Activated B cell treated with CpG ODN at 0.5 μM for 24 hours (primary cell): ENCODE results near the gene PAFAH2. TPM values are rescaled to one million over a fixed set of nuclear protein-coding genes. Genes with fewer than 3 reads are reported as not detected.

ENCODE experiments used
- ATAC-seq: fragments of 200-7000 bp; cut with Tn5 transposase; one replicate; pipeline ENCODE4 v1.10.0; 2021; ENCODE audit warnings: low read depth, mild to moderate bottlenecking, moderate library complexity
- CTCF ChIA-PET: fragments of 350-600 bp; sonication (Branson Sonifier 250); formaldehyde crosslinking; loops from one replicate; lab custom pipeline; 2021; ENCODE audit warnings: antibody characterized with exemption; lab: Charles Lee
- POLR2A ChIA-PET: fragments of 350-600 bp; sonication (Branson Sonifier 250); formaldehyde crosslinking; loops from one replicate; lab custom pipeline; 2021; ENCODE audit warnings: antibody characterized with exemption; lab: Charles Lee
- DNase-seq: peaks from one replicate; pipeline ENCODE4 v3.0.0; 2022
- H3K27ac Mint-ChIP-seq: one replicate; pipeline ENCODE4 v1.8.0; 2020; ENCODE audit warnings: mixed read lengths
- H3K27me3 Mint-ChIP-seq: one replicate; pipeline ENCODE4 v1.8.0; 2021; ENCODE audit warnings: mixed read lengths
- H3K36me3 Mint-ChIP-seq: one replicate; pipeline ENCODE4 v1.8.0; 2021; ENCODE audit warnings: low read depth, mixed read lengths
- H3K4me1 Mint-ChIP-seq: one replicate; pipeline ENCODE4 v1.8.0; 2021; ENCODE audit warnings: mixed read lengths
- H3K4me3 Mint-ChIP-seq: one replicate; pipeline ENCODE4 v1.8.0; 2020; ENCODE audit warnings: mild to moderate bottlenecking, mixed read lengths
- H3K9me3 Mint-ChIP-seq: one replicate; pipeline ENCODE4 v1.8.0; 2020; ENCODE audit warnings: mixed read lengths
- CTCF ChIP-seq: fragments of 200-600 bp; IDR thresholded peaks from one replicate; pipeline ENCODE4 v1.8.0; 2022; ENCODE audit warnings: antibody characterized with exemption, mild to moderate bottlenecking
- intact Hi-C: fragments of 100-400 bp; cut with micrococcal nuclease; formaldehyde crosslinking; loops from one replicate; pipeline ENCODE4 v1.15.1; 2024
- total RNA-seq: library from RNA; stranded (reverse); gene quantifications from 2 replicates; pipeline ENCODE4 v1.2.3, GENCODE V29; 2022

Gene PAFAH2
- total RNA-seq, 1 donor from 2014 or later = 5.4 TPM

- intact Hi-C loops = no loop called here
- DNase-seq (no peak), ATAC-seq (no peak)
- Mint-ChIP-seq H3K27me3 (peaks cover 19% of the 10 kb centered on the region), H3K4me3 (no peak overlapping the region), H3K27ac (no peak overlapping the region), H3K36me3 (peaks cover 3% of the 10 kb centered on the region), H3K9me3 (no peaks in the 10 kb centered on the region), H3K4me1 (peaks cover 11% of the 10 kb centered on the region)
- ChIA-PET POLR2A (interaction anchor here (0.5 kb wide), 1 partner anchor 352 kb away, joined by 8 read pairs; no protein-coding TSS in a partner anchor), CTCF (no interaction called here)
- no peak for TF ChIP-seq CTCF
Measured at GRCh38 chr1:26031196-26031595, 33.3 kb upstream of the PAFAH2 start.

GRCh38 chr1:26029864-26030481 lies 32.1 kb upstream of the PAFAH2 start:
- intact Hi-C loops = no loop called here
- no peak for TF ChIP-seq CTCF
- Mint-ChIP-seq H3K9me3 (no peaks in the 10 kb centered on the region), H3K27me3 (peaks cover 19% of the 10 kb centered on the region), H3K4me3 (no peak overlapping the region), H3K36me3 (no peaks in the 10 kb centered on the region), H3K4me1 (peaks cover 7% of the 10 kb centered on the region), H3K27ac (no peak overlapping the region)
- ATAC-seq = no peak
- ChIA-PET POLR2A (no interaction called here), CTCF (no interaction called here)
- DNase-seq = no peak

DNA sequence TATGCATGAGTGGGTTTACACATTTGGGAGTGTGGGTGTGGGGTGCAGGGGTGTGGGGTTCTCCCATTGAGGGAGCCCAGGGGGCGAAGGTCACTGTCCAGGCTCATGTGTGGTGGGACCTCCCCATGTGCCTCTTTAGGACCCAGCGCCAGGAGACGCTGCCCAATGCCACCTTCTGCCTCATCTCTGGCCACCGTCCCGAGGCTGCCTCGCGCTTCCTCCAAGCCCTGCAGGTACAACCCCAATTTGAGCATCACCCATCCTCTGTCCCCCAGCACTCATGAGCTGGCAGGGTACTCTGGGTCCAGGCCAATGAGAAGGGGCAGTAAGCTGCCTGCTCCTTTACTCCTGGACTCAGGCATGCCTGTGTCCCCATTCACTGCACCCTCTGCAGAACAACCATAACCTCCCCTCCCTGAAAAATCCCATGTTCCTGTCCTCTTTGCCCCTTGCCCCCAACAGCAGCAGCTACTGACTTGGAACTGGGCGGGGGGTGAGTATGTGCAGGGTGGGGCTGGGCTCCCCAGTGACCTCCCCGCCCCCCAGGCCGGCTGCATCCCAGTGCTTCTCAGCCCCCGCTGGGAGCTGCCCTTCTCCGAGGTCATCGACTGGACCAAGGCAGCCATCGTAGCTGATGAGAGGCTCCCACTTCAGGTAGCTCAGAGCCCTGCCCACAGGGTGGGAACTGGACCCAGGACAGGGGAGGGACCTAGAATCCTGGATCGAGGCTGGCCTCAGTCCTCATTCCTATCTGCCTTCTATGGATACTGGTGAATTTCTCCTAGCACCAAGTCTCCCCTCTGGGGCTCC lies 31.4 kb upstream of the PAFAH2 start:
- no peak overlapping the region for H3K4me3 Mint-ChIP-seq
- ATAC-seq (no peak), DNase-seq (no peak)
- H3K36me3 Mint-ChIP-seq = no peaks in the 10 kb centered on the region
- H3K27ac Mint-ChIP-seq = no peak overlapping the region
- TF ChIP-seq CTCF = no peak
- H3K4me1 Mint-ChIP-seq = no peaks in the 10 kb centered on the region
- H3K27me3 Mint-ChIP-seq = peaks cover 17% of the 10 kb centered on the region
- H3K9me3 Mint-ChIP-seq = no peaks in the 10 kb centered on the region
- intact Hi-C loops = no loop called here
- CTCF ChIA-PET = no interaction called here
- POLR2A ChIA-PET = no interaction called here

- TF ChIP-seq CTCF = no peak
- H3K36me3 Mint-ChIP-seq = no peaks in the 10 kb centered on the region
- ChIA-PET CTCF (no interaction called here), POLR2A (no interaction called here)
- no peaks in the 10 kb centered on the region for H3K4me1 Mint-ChIP-seq
- H3K9me3 Mint-ChIP-seq = no peaks in the 10 kb centered on the region
- ATAC-seq (no peak), DNase-seq (no peak)
- no peak overlapping the region for H3K27ac Mint-ChIP-seq
- no peak overlapping the region for H3K4me3 Mint-ChIP-seq
- H3K27me3 Mint-ChIP-seq = peaks cover 17% of the 10 kb centered on the region
- intact Hi-C loops = no loop called here
Measured at GRCh38 chr1:26028490-26028980, 30.7 kb upstream of the PAFAH2 start.

DNA sequence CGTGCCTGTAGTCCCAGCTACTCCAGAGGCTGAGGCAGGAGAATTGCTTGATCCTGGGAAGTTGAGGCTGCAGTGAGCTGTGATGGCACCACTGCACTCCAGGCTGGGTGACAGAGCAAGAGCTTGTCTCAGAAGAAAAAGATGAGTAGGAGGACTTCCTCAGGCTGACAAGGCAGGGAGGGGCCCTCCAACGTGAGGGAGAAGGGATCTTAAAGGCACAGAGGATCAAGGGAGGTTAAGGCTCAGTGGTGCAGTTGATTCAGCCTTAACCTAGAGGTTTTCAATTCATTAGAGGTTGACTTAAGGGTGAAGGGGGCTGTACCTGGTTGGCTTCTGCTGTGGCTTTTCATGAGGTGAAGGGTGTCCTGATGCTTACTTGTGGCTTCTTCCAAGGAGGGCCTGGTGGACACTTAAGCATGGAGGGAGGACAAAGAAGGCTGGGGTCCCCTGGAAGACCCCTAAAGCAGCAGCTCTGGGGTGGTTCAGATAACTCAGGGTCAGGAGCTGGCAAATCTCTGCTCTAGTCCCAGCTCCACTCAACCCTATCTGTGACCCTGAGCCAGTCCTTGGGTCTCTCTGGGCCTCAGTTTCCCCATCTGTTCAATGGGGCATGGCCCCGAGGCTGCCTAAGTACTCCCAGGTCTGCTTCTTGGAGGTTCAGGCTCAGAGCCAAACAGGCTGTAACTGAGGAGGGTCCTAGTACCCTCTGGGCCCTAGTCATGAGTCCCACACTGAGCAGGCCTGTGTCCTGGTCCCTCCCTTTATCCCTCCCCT lies 30.0 kb upstream of the PAFAH2 start:
- no peak for ATAC-seq
- H3K27ac Mint-ChIP-seq = no peak overlapping the region
- H3K9me3 Mint-ChIP-seq = no peaks in the 10 kb centered on the region
- no peaks in the 10 kb centered on the region for H3K36me3 Mint-ChIP-seq
- H3K27me3 Mint-ChIP-seq = peaks cover 17% of the 10 kb centered on the region
- DNase-seq = no peak
- intact Hi-C loops = no loop called here
- CTCF ChIA-PET = no interaction called here
- POLR2A ChIA-PET = interaction anchor here (0.9 kb wide), 1 partner anchor 14 kb away, joined by 3 read pairs; no protein-coding TSS in a partner anchor
- H3K4me3 Mint-ChIP-seq = no peak overlapping the region
- no peak for TF ChIP-seq CTCF
- no peaks in the 10 kb centered on the region for H3K4me1 Mint-ChIP-seq
